ENCODE data around the gene SEPSECS. TPM values are rescaled to one million over a fixed set of nuclear protein-coding genes. Genes with fewer than 3 reads are reported as not detected.

SEPSECS gene
- total and polyA plus RNA-seq, 2 donors (not counting 1 experiment from before 2014, with no cell fraction given): 5.9 to 12.4 TPM

- Histone ChIP-seq H4K20me1 (ENCODE audit: control insufficient read depth, extremely low read depth, insufficient read depth, low read length) (no peaks in the 10 kb centered on the region), H3K27ac (ENCODE audit: insufficient read depth, low read length) (no peak overlapping the region), H2AFZ (ENCODE audit: low read length) (no peak overlapping the region), H3K9ac (ENCODE audit: insufficient read depth, low read length) (no peak overlapping the region), H3K27me3 (ENCODE audit: control insufficient read depth, insufficient read depth, low read length) (no peaks in the 10 kb centered on the region), H3K4me3 (replicated peaks in 1 of 4; ENCODE audit: control extremely low read depth in 1 of 4, insufficient read depth in 1 of 4, low read depth in 3 of 4, low read length in 4 of 4) (no peak overlapping the region), H3K36me3 (ENCODE audit: control insufficient read depth, insufficient read depth, low read length) (no peaks in the 10 kb centered on the region), H3K9me3 (ENCODE audit: control insufficient read depth, insufficient read depth, low read depth, low read length) (no peaks in the 10 kb centered on the region), H3K79me2 (ENCODE audit: control insufficient read depth, insufficient read depth, low read length) (no peaks in the 10 kb centered on the region), H3K4me1 (ENCODE audit: control insufficient read depth, extremely low read depth, insufficient read depth, low read length) (no peaks in the 10 kb centered on the region), H3K4me2 (ENCODE audit: extremely low read depth, insufficient read depth, low read length) (no peak overlapping the region)
- DNase-seq (ENCODE audit: low read depth in 2 of 2): peak; percentile 43 to 75
- TF ChIP-seq CTCF (conservative IDR thresholded peaks at IDR 0.05 in 1 of 2, IDR thresholded peaks at IDR 0.05 in 1 of 2; ENCODE audit: low read depth in 1 of 2, low read length in 2 of 2): no peak
- TF ChIP-seq EZH2 (IDR thresholded peaks at IDR 0.05; ENCODE audit: low read length, missing control alignments): no peak
These were observed 46.0 kb downstream of the SEPSECS start for GRCh38 chr4:25113915-25114904.

DNA sequence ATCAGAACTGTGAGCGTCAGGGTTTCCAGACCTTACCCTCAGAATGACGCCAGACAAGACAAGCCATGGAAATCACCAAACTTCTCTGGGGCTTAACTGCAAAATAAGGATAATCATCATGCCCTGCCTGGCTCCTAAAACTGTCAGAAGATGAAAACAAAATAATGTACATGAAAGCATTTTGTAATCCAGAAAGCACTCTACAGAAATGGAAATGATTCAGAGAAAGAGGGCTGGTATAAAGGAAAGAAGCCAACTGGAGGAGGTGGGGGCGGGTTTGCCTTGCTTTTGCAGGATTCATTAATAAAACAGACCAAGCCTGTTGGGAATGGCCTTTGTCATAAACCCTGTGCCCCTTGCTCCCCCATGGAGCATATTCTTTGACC is 47.3 kb downstream of the SEPSECS start:
- Histone ChIP-seq H3K4me1 (ENCODE audit: control insufficient read depth, extremely low read depth, insufficient read depth, low read length) (no peaks in the 10 kb centered on the region), H3K9me3 (ENCODE audit: control insufficient read depth, insufficient read depth, low read depth, low read length) (no peaks in the 10 kb centered on the region), H4K20me1 (ENCODE audit: control insufficient read depth, extremely low read depth, insufficient read depth, low read length) (no peaks in the 10 kb centered on the region), H3K79me2 (ENCODE audit: control insufficient read depth, insufficient read depth, low read length) (no peaks in the 10 kb centered on the region), H3K36me3 (ENCODE audit: control insufficient read depth, insufficient read depth, low read length) (no peaks in the 10 kb centered on the region), H3K27me3 (ENCODE audit: control insufficient read depth, insufficient read depth, low read length) (no peaks in the 10 kb centered on the region), H3K9ac (ENCODE audit: insufficient read depth, low read length) (no peak overlapping the region), H3K4me2 (ENCODE audit: extremely low read depth, insufficient read depth, low read length) (no peak overlapping the region), H3K27ac (ENCODE audit: insufficient read depth, low read length) (no peak overlapping the region), H2AFZ (ENCODE audit: low read length) (no peak overlapping the region), H3K4me3 (replicated peaks in 1 of 4; ENCODE audit: control extremely low read depth in 1 of 4, insufficient read depth in 1 of 4, low read depth in 3 of 4, low read length in 4 of 4) (no peak overlapping the region)
- TF ChIP-seq EZH2 (IDR thresholded peaks at IDR 0.05; ENCODE audit: low read length, missing control alignments): no peak
- TF ChIP-seq CTCF (conservative IDR thresholded peaks at IDR 0.05 in 1 of 2, IDR thresholded peaks at IDR 0.05 in 1 of 2; ENCODE audit: low read depth in 1 of 2, low read length in 2 of 2): no peak
- no peak for DNase-seq (ENCODE audit: low read depth in 2 of 2)

- Histone ChIP-seq H3K27ac (ENCODE audit: insufficient read depth, low read length) (no peak overlapping the region), H3K79me2 (ENCODE audit: control insufficient read depth, insufficient read depth, low read length) (no peaks in the 10 kb centered on the region), H3K27me3 (ENCODE audit: control insufficient read depth, insufficient read depth, low read length) (peaks cover 2% of the 10 kb centered on the region), H3K4me3 (replicated peaks in 1 of 4; ENCODE audit: control extremely low read depth in 1 of 4, insufficient read depth in 1 of 4, low read depth in 3 of 4, low read length in 4 of 4) (no peak overlapping the region), H2AFZ (ENCODE audit: low read length) (no peak overlapping the region), H4K20me1 (ENCODE audit: control insufficient read depth, extremely low read depth, insufficient read depth, low read length) (no peaks in the 10 kb centered on the region), H3K4me1 (ENCODE audit: control insufficient read depth, extremely low read depth, insufficient read depth, low read length) (no peaks in the 10 kb centered on the region), H3K9ac (ENCODE audit: insufficient read depth, low read length) (no peak overlapping the region), H3K4me2 (ENCODE audit: extremely low read depth, insufficient read depth, low read length) (no peak overlapping the region), H3K36me3 (ENCODE audit: control insufficient read depth, insufficient read depth, low read length) (no peaks in the 10 kb centered on the region), H3K9me3 (ENCODE audit: control insufficient read depth, insufficient read depth, low read depth, low read length) (no peaks in the 10 kb centered on the region)
- TF ChIP-seq EZH2 (IDR thresholded peaks at IDR 0.05; ENCODE audit: low read length, missing control alignments) (no peak), CTCF (conservative IDR thresholded peaks at IDR 0.05 in 1 of 2, IDR thresholded peaks at IDR 0.05 in 1 of 2; ENCODE audit: low read depth in 1 of 2, low read length in 2 of 2) (no peak)
- DNase-seq (ENCODE audit: low read depth in 2 of 2): peak in 1 of 2 donors; percentile 12
These were observed 47.8 kb downstream of the SEPSECS start for GRCh38 chr4:25112366-25112994.

Data from fibroblast of lung (primary cell).